CD4-positive, alpha-beta memory T cell (primary cell): Measurements from ENCODE around the gene LILRA2. TPM values are rescaled to one million over a fixed set of nuclear protein-coding genes. Genes with fewer than 3 reads are reported as not detected.

Source experiments
- CTCF ChIA-PET: fragments of 350-600 bp; sonication (Branson Sonifier 250); formaldehyde crosslinking; loops from one replicate; lab custom pipeline; 2021; ENCODE audit warnings: inconsistent platforms; ENCODE audit not compliant: partially characterized antibody; lab: Charles Lee
- POLR2A ChIA-PET: fragments of 350-600 bp; sonication (Branson Sonifier 250); formaldehyde crosslinking; loops from one replicate; lab custom pipeline; 2021; ENCODE audit not compliant: partially characterized antibody; lab: Charles Lee
- DNase-seq, 5 donors: peaks; one replicate each; pipeline versions ENCODE4 v3.0.0 to v3.0.0-alpha.2; 2020 to 2022; ENCODE audit warnings: mixed read lengths in 1 of 5
- H3K27ac ChIP-seq: one replicate; pipeline ENCODE4 v1.7.0; 2013; ENCODE audit warnings: low read depth, low read length
- H3K27me3 ChIP-seq: 2 replicates; pipeline ENCODE4 v1.7.0; 2013; ENCODE audit warnings: mild to moderate bottlenecking, low read length, moderate library complexity; ENCODE audit not compliant: insufficient read depth
- H3K36me3 ChIP-seq: 2 replicates; pipeline ENCODE4 v1.7.0; 2013; ENCODE audit warnings: mild to moderate bottlenecking, low read length, moderate library complexity; ENCODE audit not compliant: insufficient read depth
- H3K4me1 ChIP-seq: 2 replicates; pipeline ENCODE4 v1.7.0; 2013; ENCODE audit warnings: mild to moderate bottlenecking, low read length, moderate library complexity; ENCODE audit not compliant: insufficient read depth
- H3K4me3 ChIP-seq, 2 donors: one replicate each; pipeline ENCODE4 v1.7.0; 2013; ENCODE audit warnings: low read length in 2 of 2, mild to moderate bottlenecking in 1 of 2
- H3K9me3 ChIP-seq, 2 donors: one replicate each; pipeline ENCODE4 v1.7.0; 2013; ENCODE audit warnings: low read length in 2 of 2, control low read depth in 1 of 2; ENCODE audit not compliant: control insufficient read depth in 1 of 2
- H3K27ac Mint-ChIP-seq, 7 donors: one replicate each; pipeline ENCODE4 v1.8.0; 2020 to 2021; ENCODE audit warnings: mixed read lengths in 7 of 7, mild to moderate bottlenecking in 6 of 7, inconsistent platforms in 3 of 7, moderate library complexity in 3 of 7
- H3K27me3 Mint-ChIP-seq, 2 donors: one replicate each; pipeline ENCODE4 v1.8.0; 2020 to 2021; ENCODE audit warnings: mixed read lengths in 2 of 2
- H3K36me3 Mint-ChIP-seq, 2 donors: one replicate each; pipeline ENCODE4 v1.8.0; 2020 to 2021; ENCODE audit warnings: mixed read lengths in 2 of 2, inconsistent platforms in 1 of 2, mild to moderate bottlenecking in 1 of 2
- H3K4me1 Mint-ChIP-seq, 4 donors: one replicate each; pipeline ENCODE4 v1.8.0; 2020 to 2021; ENCODE audit warnings: mixed read lengths in 4 of 4, mild to moderate bottlenecking in 1 of 4
- H3K4me3 Mint-ChIP-seq, 8 donors: one replicate each; pipeline ENCODE4 v1.8.0; 2020 to 2021; ENCODE audit warnings: mixed read lengths in 8 of 8, mild to moderate bottlenecking in 7 of 8, moderate library complexity in 6 of 8, inconsistent platforms in 3 of 8
- H3K9me3 Mint-ChIP-seq, 8 donors: one replicate each; pipeline ENCODE4 v1.8.0; 2020 to 2021; ENCODE audit warnings: mixed read lengths in 8 of 8, mild to moderate bottlenecking in 5 of 8, inconsistent platforms in 3 of 8, moderate library complexity in 1 of 8
- intact Hi-C: fragments of 100-400 bp; cut with micrococcal nuclease; formaldehyde crosslinking; loops from one replicate; pipeline ENCODE4 v1.15.1; 2023
- polyA plus RNA-seq, 2 donors: library from polyadenylated mRNA; unstranded; fragments of 300-500 nt; fragmentation: Illumina TruSeq; gene quantifications; one replicate each; pipeline ENCODE4 v1.2.3, GENCODE V29; 2021
- total RNA-seq, 2 experiments: library from RNA; stranded (reverse); gene quantifications; one replicate each; pipeline ENCODE4 v1.2.3, GENCODE V29; 2021

The LILRA2 gene
- total and polyA plus RNA-seq, 4 experiments from 2014 or later = 0.35 to 0.47 TPM; not detected in 2

- H3K27me3 Mint-ChIP-seq = peaks cover 18 to 28% of the 10 kb centered on the region in 2 donors
- Histone ChIP-seq H3K4me1 (no peaks in the 10 kb centered on the region), H3K9me3 (no peaks in the 10 kb centered on the region), H3K27ac (no peak overlapping the region), H3K27me3 (no peaks in the 10 kb centered on the region), H3K4me3 (no peak overlapping the region), H3K36me3 (no peaks in the 10 kb centered on the region)
- H3K27ac Mint-ChIP-seq = no peak overlapping the region
- intact Hi-C loops = no loop called here
- CTCF ChIA-PET = no interaction called here
- DNase-seq = no peak
- no peaks in the 10 kb centered on the region for H3K4me1 Mint-ChIP-seq
- no peaks in the 10 kb centered on the region for H3K36me3 Mint-ChIP-seq
- peaks cover 0 to 33% (median 19%) of the 10 kb centered on the region in 8 donors for H3K9me3 Mint-ChIP-seq
- POLR2A ChIA-PET = no interaction called here
- no peak overlapping the region for H3K4me3 Mint-ChIP-seq
Observed at GRCh38 chr19:54608792-54609191, 35.2 kb downstream of the LILRA2 start.

DNA sequence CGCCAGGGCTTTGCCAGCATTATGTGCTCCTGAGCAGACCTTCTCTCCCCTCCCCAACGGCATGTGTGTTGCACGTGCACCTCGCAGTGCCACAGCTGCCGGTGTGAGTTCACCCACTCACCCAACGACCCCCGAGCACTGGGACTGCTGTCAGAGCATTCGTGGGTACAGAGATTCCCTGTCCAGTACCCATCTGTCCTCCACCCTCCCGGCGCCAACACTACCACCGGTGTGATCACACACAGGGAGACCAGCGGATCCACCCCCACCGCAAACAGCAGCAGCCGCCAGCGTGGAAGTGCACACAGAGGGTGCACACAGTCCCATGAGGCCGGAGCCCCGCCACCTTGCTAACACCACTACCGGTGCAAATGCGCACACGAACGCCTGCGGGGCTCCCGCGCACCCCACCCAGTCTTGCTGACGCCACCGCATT, 35.8 kb downstream of the LILRA2 start:
- Histone ChIP-seq H3K4me3 (no peak overlapping the region), H3K4me1 (no peaks in the 10 kb centered on the region), H3K9me3 (no peaks in the 10 kb centered on the region), H3K27ac (no peak overlapping the region), H3K27me3 (no peaks in the 10 kb centered on the region), H3K36me3 (no peaks in the 10 kb centered on the region)
- ChIA-PET CTCF (no interaction called here), POLR2A (no interaction called here)
- H3K4me3 Mint-ChIP-seq = no peak overlapping the region
- H3K4me1 Mint-ChIP-seq = no peaks in the 10 kb centered on the region
- no peaks in the 10 kb centered on the region for H3K36me3 Mint-ChIP-seq
- H3K27ac Mint-ChIP-seq = no peak overlapping the region
- peaks cover 20 to 28% of the 10 kb centered on the region in 2 donors for H3K27me3 Mint-ChIP-seq
- intact Hi-C loops = no loop called here
- no peak for DNase-seq
- peaks cover 0 to 30% (median 20%) of the 10 kb centered on the region in 8 donors for H3K9me3 Mint-ChIP-seq

DNA sequence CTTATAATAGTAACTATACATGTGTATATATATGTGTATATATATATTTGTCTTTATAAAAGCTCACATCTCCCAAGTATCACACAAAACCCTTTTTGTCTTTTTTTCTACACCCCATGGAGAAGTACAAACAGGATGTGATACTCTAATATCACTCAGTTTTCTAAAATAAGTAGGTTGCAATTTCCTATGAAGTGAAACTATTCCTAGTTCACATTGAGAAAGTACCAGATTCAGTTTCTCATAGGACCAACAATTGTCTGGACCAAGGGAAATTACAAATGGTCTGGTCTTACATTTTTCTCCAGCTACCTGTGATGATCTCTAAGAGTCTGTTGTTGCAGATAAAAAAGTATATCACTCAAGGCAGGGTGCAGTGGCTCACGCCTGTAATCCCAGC, 38.8 kb downstream of the LILRA2 start:
- no peak overlapping the region for H3K27ac ChIP-seq
- Mint-ChIP-seq H3K9me3 (peaks cover 0 to 23% (median 9%) of the 10 kb centered on the region in 8 donors), H3K36me3 (no peaks in the 10 kb centered on the region), H3K4me1 (no peaks in the 10 kb centered on the region), H3K4me3 (no peak overlapping the region), H3K27me3 (peaks cover 9 to 10% of the 10 kb centered on the region in 2 donors), H3K27ac (no peak overlapping the region)
- intact Hi-C loops = no loop called here
- H3K27me3 ChIP-seq = no peaks in the 10 kb centered on the region
- no peak overlapping the region for H3K4me3 ChIP-seq
- CTCF ChIA-PET = no interaction called here
- no peaks in the 10 kb centered on the region for H3K9me3 ChIP-seq
- H3K36me3 ChIP-seq = no peaks in the 10 kb centered on the region
- POLR2A ChIA-PET = no interaction called here
- DNase-seq = no peak
- no peaks in the 10 kb centered on the region for H3K4me1 ChIP-seq

DNA sequence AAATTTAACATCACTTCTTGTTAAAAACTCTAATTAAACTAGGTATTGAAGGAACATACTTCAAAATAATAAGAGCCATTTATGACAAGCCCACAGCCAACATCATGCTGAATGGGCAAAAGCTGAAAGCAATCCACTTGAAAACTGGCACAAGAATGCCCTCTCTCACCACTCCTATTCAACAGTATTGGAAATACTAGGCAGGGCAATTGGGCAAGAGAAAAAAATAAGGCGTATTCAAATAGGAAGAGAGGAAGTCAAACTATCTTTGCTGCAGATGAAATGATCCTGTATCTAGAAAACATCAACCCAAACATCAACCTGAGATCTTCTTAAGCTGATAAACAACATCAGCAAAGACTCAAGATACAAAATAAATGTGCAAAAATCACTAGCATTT, 41.1 kb downstream of the LILRA2 start:
- Mint-ChIP-seq H3K27me3 (peaks cover 3 to 7% of the 10 kb centered on the region in 2 donors), H3K9me3 (peaks cover 0 to 23% (median 9%) of the 10 kb centered on the region in 8 donors), H3K4me1 (no peaks in the 10 kb centered on the region), H3K36me3 (no peaks in the 10 kb centered on the region), H3K4me3 (no peak overlapping the region), H3K27ac (no peak overlapping the region)
- no peak for DNase-seq
- no peak overlapping the region for H3K27ac ChIP-seq
- H3K4me1 ChIP-seq = no peaks in the 10 kb centered on the region
- H3K4me3 ChIP-seq = no peak overlapping the region
- no peaks in the 10 kb centered on the region for H3K36me3 ChIP-seq
- intact Hi-C loops = no loop called here
- POLR2A ChIA-PET = no interaction called here
- H3K27me3 ChIP-seq = no peaks in the 10 kb centered on the region
- no peaks in the 10 kb centered on the region for H3K9me3 ChIP-seq
- CTCF ChIA-PET = no interaction called here

DNA sequence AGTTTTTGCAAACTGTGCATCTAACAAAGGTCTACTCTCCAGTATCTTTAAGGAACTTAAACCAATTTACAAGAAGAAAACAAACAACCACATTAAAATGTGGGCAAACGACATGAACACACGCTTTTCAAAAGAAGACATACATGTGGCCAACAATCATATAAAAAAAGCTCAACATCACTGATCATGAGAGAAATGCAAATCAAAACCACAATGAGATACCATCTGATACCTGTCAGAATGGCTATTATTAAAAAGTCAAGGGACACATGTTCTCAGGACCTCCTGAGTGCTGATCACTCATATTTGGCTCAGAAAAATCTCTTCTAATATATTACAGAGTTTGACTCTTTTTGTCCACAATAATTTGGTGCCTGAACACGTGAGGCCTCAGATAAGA, 42.5 kb downstream of the LILRA2 start:
- no peaks in the 10 kb centered on the region for H3K4me1 Mint-ChIP-seq
- peaks cover 0 to 16% (median 8%) of the 10 kb centered on the region in 8 donors for H3K9me3 Mint-ChIP-seq
- DNase-seq = no peak
- no peak overlapping the region for H3K4me3 Mint-ChIP-seq
- Histone ChIP-seq H3K4me3 (no peak overlapping the region), H3K36me3 (no peaks in the 10 kb centered on the region), H3K27me3 (no peaks in the 10 kb centered on the region), H3K4me1 (no peaks in the 10 kb centered on the region), H3K9me3 (no peaks in the 10 kb centered on the region), H3K27ac (no peak overlapping the region)
- H3K27me3 Mint-ChIP-seq = peaks cover 2 to 4% of the 10 kb centered on the region in 2 donors
- no peak overlapping the region for H3K27ac Mint-ChIP-seq
- intact Hi-C loops = no loop called here
- ChIA-PET POLR2A (no interaction called here), CTCF (no interaction called here)
- H3K36me3 Mint-ChIP-seq = no peaks in the 10 kb centered on the region

DNA sequence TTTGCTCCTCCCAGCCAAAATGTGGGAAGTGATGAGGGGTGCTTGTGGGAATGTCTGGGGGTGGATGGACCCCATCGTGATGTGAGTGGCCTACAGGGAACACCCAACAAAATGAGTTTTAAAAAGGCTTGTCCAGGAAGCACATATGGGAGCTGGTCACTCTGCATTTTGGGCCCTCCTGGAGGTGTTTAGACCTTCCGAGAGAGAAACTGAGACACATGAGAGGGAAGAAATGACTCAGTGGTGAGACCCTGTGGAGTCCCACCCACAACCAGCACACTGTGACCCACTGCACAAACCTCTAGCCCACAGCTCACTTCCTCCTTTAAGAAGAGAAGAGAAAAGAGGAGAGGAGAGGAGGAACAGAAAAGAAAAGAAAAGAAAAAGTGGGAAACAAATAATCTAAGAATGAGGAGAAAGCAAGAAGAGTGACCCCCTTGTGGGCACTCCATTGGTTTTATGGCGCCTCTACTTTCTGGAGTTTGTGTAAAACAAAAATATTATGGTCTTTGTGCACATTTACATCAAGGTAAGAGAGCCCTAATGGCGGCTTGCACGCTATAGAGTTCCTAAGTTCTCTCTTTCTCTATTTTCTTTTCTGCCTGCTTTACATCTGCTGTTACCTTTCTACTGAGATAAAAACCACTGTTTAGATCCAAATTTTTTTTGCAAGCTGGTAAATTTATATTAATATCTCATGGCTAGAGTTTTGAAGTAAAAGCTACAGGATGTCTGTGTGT, 43.4 kb downstream of the LILRA2 start:
- no peaks in the 10 kb centered on the region for H3K36me3 ChIP-seq
- Mint-ChIP-seq H3K4me3 (no peak overlapping the region), H3K9me3 (peaks cover 0 to 16% (median 8%) of the 10 kb centered on the region in 8 donors), H3K4me1 (no peaks in the 10 kb centered on the region), H3K36me3 (no peaks in the 10 kb centered on the region), H3K27ac (no peak overlapping the region), H3K27me3 (peaks cover 2 to 4% of the 10 kb centered on the region in 2 donors)
- no peaks in the 10 kb centered on the region for H3K27me3 ChIP-seq
- H3K4me1 ChIP-seq = no peaks in the 10 kb centered on the region
- intact Hi-C loops = no loop called here
- CTCF ChIA-PET = no interaction called here
- no peak overlapping the region for H3K4me3 ChIP-seq
- H3K9me3 ChIP-seq = no peaks in the 10 kb centered on the region
- H3K27ac ChIP-seq = no peak overlapping the region
- POLR2A ChIA-PET = no interaction called here
- DNase-seq = no peak

GRCh38 chr19:54620464-54620863, 46.9 kb downstream of the LILRA2 start:
- Histone ChIP-seq H3K27me3 (no peaks in the 10 kb centered on the region), H3K36me3 (no peaks in the 10 kb centered on the region), H3K27ac (no peak overlapping the region), H3K4me3 (no peak overlapping the region), H3K9me3 (no peaks in the 10 kb centered on the region), H3K4me1 (no peaks in the 10 kb centered on the region)
- H3K27me3 Mint-ChIP-seq = peaks cover 8% of the 10 kb centered on the region in 2 donors
- H3K27ac Mint-ChIP-seq = no peak overlapping the region
- ChIA-PET POLR2A (no interaction called here), CTCF (no interaction called here)
- no peak overlapping the region for H3K4me3 Mint-ChIP-seq
- H3K36me3 Mint-ChIP-seq = no peaks in the 10 kb centered on the region
- no peak for DNase-seq
- intact Hi-C loops = no loop called here
- peaks cover 0 to 10% (median 0%) of the 10 kb centered on the region in 8 donors for H3K9me3 Mint-ChIP-seq
- peaks cover 0 to 2% (median 0%) of the 10 kb centered on the region in 4 donors for H3K4me1 Mint-ChIP-seq
